ENCODE data around the gene HS6ST2.

DNA sequence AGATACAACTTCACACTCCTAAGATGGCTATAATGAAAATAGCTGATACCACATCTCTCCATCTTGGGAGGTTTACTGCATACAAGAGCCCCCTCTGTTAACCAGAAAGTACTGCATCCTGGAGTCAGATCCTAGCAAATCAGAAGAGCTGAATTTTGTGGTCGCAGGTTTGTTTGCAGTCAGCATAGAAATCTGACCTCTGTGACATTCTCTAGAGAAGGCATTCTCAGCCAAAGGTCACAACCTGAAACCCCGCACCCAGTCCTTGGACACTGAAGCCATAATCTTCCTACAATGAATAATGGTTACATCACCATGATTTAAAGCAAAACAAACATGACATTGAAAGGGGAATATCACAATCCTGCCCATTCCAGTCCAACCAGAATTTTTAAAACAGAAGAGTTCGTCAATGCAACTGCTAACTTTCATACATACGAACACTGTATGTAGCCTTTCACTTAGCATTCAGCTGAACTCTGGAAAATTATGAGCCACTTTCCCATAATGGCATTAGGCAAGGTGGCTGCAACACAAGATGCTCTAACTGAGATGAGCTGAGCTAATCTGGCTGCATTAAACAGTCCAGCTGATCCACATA is 17.6 kb downstream of the HS6ST2 start:
- TF ChIP-seq EZH2 (IDR thresholded peaks at IDR 0.05; ENCODE audit: insufficient read depth, poor library complexity, severe bottlenecking) (no peak), EZH2phosphoT487 (IDR thresholded peaks at IDR 0.05; ENCODE audit: insufficient read depth, low read depth) (no peak)
